Liver (tissue), 9 donors: Measurements from ENCODE around the gene ANKFN1. TPM values are rescaled to one million over a fixed set of nuclear protein-coding genes. Genes with fewer than 3 reads are reported as not detected.

Experiments
- DNase-seq: peaks from one replicate; pipeline ENCODE4 v3.0.0-alpha.2; 2017; ENCODE audit warnings: low spot score
- H3K27ac ChIP-seq, 2 donors: one replicate each; pipeline ENCODE4 v1.7.0; 2013; ENCODE audit warnings: inconsistent platforms in 2 of 2, low read length in 2 of 2, control low read depth in 1 of 2, low read depth in 1 of 2, mild to moderate bottlenecking in 1 of 2
- H3K27me3 ChIP-seq, 4 donors: one replicate each; pipeline versions ENCODE4 v1.6.1 to v1.7.0; 2013; ENCODE audit warnings: low read length in 3 of 4, inconsistent platforms in 1 of 4, mild to moderate bottlenecking in 1 of 4, moderate library complexity in 1 of 4; ENCODE audit not compliant: control insufficient read depth in 4 of 4, insufficient read depth in 4 of 4
- H3K36me3 ChIP-seq, 4 donors: one replicate each; pipeline versions ENCODE4 v1.6.1 to v1.7.0; 2013; ENCODE audit warnings: low read length in 3 of 4, mild to moderate bottlenecking in 3 of 4, low read depth in 1 of 4, moderate library complexity in 1 of 4; ENCODE audit not compliant: control insufficient read depth in 4 of 4, insufficient read depth in 3 of 4
- H3K4me1 ChIP-seq, 4 donors: one replicate each; pipeline versions ENCODE4 v1.6.1 to v1.7.0; 2013; ENCODE audit warnings: low read length in 3 of 4, mild to moderate bottlenecking in 3 of 4, moderate library complexity in 1 of 4; ENCODE audit not compliant: control insufficient read depth in 4 of 4, insufficient read depth in 4 of 4
- H3K4me3 ChIP-seq, 3 donors: one replicate each; pipeline versions ENCODE4 v1.6.1 to v1.7.0; 2013; ENCODE audit warnings: low read length in 3 of 3, control low read depth in 1 of 3, low read depth in 1 of 3, mild to moderate bottlenecking in 1 of 3
- H3K9ac ChIP-seq, 2 donors: one replicate each; pipeline ENCODE4 v1.7.0; 2013; ENCODE audit warnings: low read length in 2 of 2, mild to moderate bottlenecking in 2 of 2, moderate library complexity in 2 of 2, control low read depth in 1 of 2, low read depth in 1 of 2
- H3K9me3 ChIP-seq, 4 donors: one replicate each; pipeline versions ENCODE4 v1.6.1 to v1.7.0; 2013; ENCODE audit warnings: low read length in 3 of 4; ENCODE audit not compliant: control insufficient read depth in 4 of 4
- ATF3 ChIP-seq: IDR thresholded peaks from 2 replicates; pipeline ENCODE4 v1.6.1; 2016; ENCODE audit warnings: antibody characterized with exemption
- EGR1 ChIP-seq, 2 donors: IDR thresholded peaks; 2 replicates each; pipeline ENCODE4 v1.6.1; 2016 to 2018; ENCODE audit warnings: antibody characterized with exemption in 2 of 2, low read depth in 2 of 2
- FOXA1 ChIP-seq: IDR thresholded peaks from 2 replicates; pipeline ENCODE4 v1.6.1; 2016; ENCODE audit warnings: antibody characterized with exemption
- FOXA2 ChIP-seq: IDR thresholded peaks from 2 replicates; pipeline ENCODE4 v1.6.1; 2016; ENCODE audit warnings: antibody characterized with exemption
- GABPA ChIP-seq, 2 donors: IDR thresholded peaks in 1 of 2; conservative IDR thresholded peaks in 1 of 2; 2 replicates each; pipeline ENCODE4 v1.6.1; 2016; ENCODE audit warnings: antibody characterized with exemption in 2 of 2, mild to moderate bottlenecking in 1 of 2, moderate library complexity in 1 of 2
- HNF4A ChIP-seq, 2 donors: conservative IDR thresholded peaks; 2 replicates each; pipeline ENCODE4 v1.6.1; 2016; ENCODE audit warnings: antibody characterized with exemption in 2 of 2, mild to moderate bottlenecking in 2 of 2
- HNF4G ChIP-seq: IDR thresholded peaks from 2 replicates; pipeline ENCODE4 v1.6.1; 2016; ENCODE audit warnings: antibody characterized with exemption
- JUND ChIP-seq, 2 donors: IDR thresholded peaks; 2 replicates each; pipeline ENCODE4 v1.6.1; 2016; ENCODE audit warnings: antibody characterized with exemption in 2 of 2
- MAX ChIP-seq: IDR thresholded peaks from 2 replicates; pipeline ENCODE4 v1.6.1; 2016; ENCODE audit warnings: antibody characterized with exemption
- NR2F2 ChIP-seq: IDR thresholded peaks from 2 replicates; pipeline ENCODE4 v1.6.1; 2016; ENCODE audit warnings: antibody characterized with exemption
- RAD21 ChIP-seq, 2 donors: IDR thresholded peaks; 2 replicates each; pipeline ENCODE4 v1.6.1; 2016; ENCODE audit warnings: antibody characterized with exemption in 2 of 2, mild to moderate bottlenecking in 2 of 2
- REST ChIP-seq: IDR thresholded peaks from 2 replicates; pipeline ENCODE4 v1.6.1; 2016; ENCODE audit warnings: antibody characterized with exemption, mild to moderate bottlenecking
- RXRA ChIP-seq, 2 donors: IDR thresholded peaks; 2 replicates each; pipeline ENCODE4 v1.6.1; 2017 to 2018; ENCODE audit warnings: antibody characterized with exemption in 2 of 2, mild to moderate bottlenecking in 1 of 2
- SP1 ChIP-seq: IDR thresholded peaks from 2 replicates; pipeline ENCODE4 v1.6.1; 2018; ENCODE audit warnings: antibody characterized with exemption, mild to moderate bottlenecking
- TAF1 ChIP-seq: conservative IDR thresholded peaks from 2 replicates; pipeline ENCODE4 v1.6.1; 2016; ENCODE audit warnings: antibody characterized with exemption, mild to moderate bottlenecking
- YY1 ChIP-seq: IDR thresholded peaks from 2 replicates; pipeline ENCODE4 v1.6.1; 2016; ENCODE audit warnings: antibody characterized with exemption, mild to moderate bottlenecking
- ZBTB33 ChIP-seq: IDR thresholded peaks from 2 replicates; pipeline ENCODE4 v1.6.1; 2016; ENCODE audit warnings: antibody characterized with exemption
- WGBS: extraction: QIAGEN DNeasy Blood & Tissue Kit; methylation state at CpG from one replicate; pipeline ENCODE4 v1.1.7; 2013; 5-methylcytosine and 5-hydroxymethylcytosine counted together
- polyA plus RNA-seq, 2 donors: library from polyadenylated mRNA; stranded (reverse) in 1 of 2; unstranded in 1 of 2; fragments of 200-250 nt in 1 of 2; fragments of >200 nt in 1 of 2; fragmentation: Nextera tagmentation in 1 of 2; extraction: Ambion mirVana in 1 of 2; gene quantifications; one replicate each; pipeline versions ENCODE4 v1.2.1 to v1.2.3, GENCODE V29; 2013 to 2015
- total RNA-seq, 2 donors: library from RNA; depleted of rRNA; stranded (reverse); fragments of >200 nt; gene quantifications; one replicate each; pipeline ENCODE4 v1.2.3, GENCODE V29; 2014
- TF ChIP-seq, protein P1 (sequence below): fragments of 150-350 bp; IDR thresholded peaks from 2 replicates; pipeline ENCODE4 v1.5.1; 2017; ENCODE audit warnings: improper control_type of control experiment, low read depth, low read length; ENCODE audit not compliant: missing input control
- donor health status: healthy.
- donor health status: healthy.
- donor health status: healthy.
- donor health status: healthy.
- donor health status: healthy.

The ANKFN1 gene
- total and polyA plus RNA-seq, 4 donors = not detected

DNA sequence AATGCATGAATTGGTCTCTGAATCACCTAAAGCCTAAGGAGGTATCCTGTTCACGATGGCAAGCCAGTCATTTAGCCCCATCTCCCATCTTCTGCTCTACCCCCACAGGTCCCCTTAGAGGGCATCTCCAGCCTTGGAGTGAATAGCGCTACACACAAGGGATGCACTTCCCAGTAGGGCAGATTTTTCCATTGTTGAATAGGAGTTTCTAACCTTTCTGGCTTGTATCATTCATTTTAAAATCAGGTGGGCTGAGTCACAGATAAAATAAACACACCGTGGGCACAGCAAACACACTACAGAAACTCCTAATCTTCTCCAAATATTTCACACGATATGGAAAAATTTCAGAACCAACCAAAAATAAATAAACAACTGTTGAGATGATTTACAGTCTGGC is 239.0 kb downstream of the ANKFN1 start:
- TF ChIP-seq GABPA (IDR thresholded peaks at IDR 0.05 in 1 of 2, conservative IDR thresholded peaks at IDR 0.05 in 1 of 2) (no peak), TAF1 (no peak), RXRA (IDR thresholded peaks at IDR 0.05) (no peak), HNF4G (no peak), MAX (no peak), HNF4A (conservative IDR thresholded peaks at IDR 0.05) (no peak), ZBTB33 (no peak), SP1 (no peak), REST (no peak), NR2F2 (no peak), YY1 (no peak), JUND (IDR thresholded peaks at IDR 0.05) (no peak), ATF3 (no peak), FOXA1 (no peak), EGR1 (IDR thresholded peaks at IDR 0.05; ENCODE audit: low read depth in 2 of 2) (no peak), FOXA2 (no peak), RAD21 (IDR thresholded peaks at IDR 0.05) (no peak)
- TF ChIP-seq, protein P1, sequence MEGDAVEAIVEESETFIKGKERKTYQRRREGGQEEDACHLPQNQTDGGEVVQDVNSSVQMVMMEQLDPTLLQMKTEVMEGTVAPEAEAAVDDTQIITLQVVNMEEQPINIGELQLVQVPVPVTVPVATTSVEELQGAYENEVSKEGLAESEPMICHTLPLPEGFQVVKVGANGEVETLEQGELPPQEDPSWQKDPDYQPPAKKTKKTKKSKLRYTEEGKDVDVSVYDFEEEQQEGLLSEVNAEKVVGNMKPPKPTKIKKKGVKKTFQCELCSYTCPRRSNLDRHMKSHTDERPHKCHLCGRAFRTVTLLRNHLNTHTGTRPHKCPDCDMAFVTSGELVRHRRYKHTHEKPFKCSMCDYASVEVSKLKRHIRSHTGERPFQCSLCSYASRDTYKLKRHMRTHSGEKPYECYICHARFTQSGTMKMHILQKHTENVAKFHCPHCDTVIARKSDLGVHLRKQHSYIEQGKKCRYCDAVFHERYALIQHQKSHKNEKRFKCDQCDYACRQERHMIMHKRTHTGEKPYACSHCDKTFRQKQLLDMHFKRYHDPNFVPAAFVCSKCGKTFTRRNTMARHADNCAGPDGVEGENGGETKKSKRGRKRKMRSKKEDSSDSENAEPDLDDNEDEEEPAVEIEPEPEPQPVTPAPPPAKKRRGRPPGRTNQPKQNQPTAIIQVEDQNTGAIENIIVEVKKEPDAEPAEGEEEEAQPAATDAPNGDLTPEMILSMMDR = no peak
- Histone ChIP-seq H3K4me1 (no peaks in the 10 kb centered on the region), H3K27me3 (peaks cover 0 to 3% (median 0%) of the 10 kb centered on the region in 4 donors), H3K36me3 (no peaks in the 10 kb centered on the region), H3K27ac (no peak overlapping the region), H3K4me3 (no peak overlapping the region), H3K9me3 (no peaks in the 10 kb centered on the region), H3K9ac (no peak overlapping the region)
- DNase-seq = no peak
- 54% methylated on average over 4 of the region's 4 CpGs for WGBS
